Activated CD4-positive, alpha-beta memory T cell treated with anti-CD3 and anti-CD28 coated beads, Interleukin-2, amount 10 ng/mL, durations not matched to agents 7 days and 5 days (primary cell): ENCODE results near the gene SRPK2. TPM values are rescaled to one million over a fixed set of nuclear protein-coding genes. Genes with fewer than 3 reads are reported as not detected.

ENCODE experiments used
- CTCF ChIA-PET: fragments of 350-600 bp; sonication (Branson Sonifier 250); formaldehyde crosslinking; loops from one replicate; lab custom pipeline; 2021; ENCODE audit warnings: antibody characterized with exemption, inconsistent platforms; lab: Charles Lee
- POLR2A ChIA-PET: fragments of 350-600 bp; sonication (Branson Sonifier 250); formaldehyde crosslinking; loops from one replicate; lab custom pipeline; 2021; ENCODE audit warnings: antibody characterized with exemption; lab: Charles Lee
- DNase-seq: peaks from one replicate; pipeline ENCODE4 v3.0.0-alpha.2; 2020
- H3K27ac Mint-ChIP-seq: one replicate; pipeline ENCODE4 v1.8.0; 2021; ENCODE audit warnings: mild to moderate bottlenecking, mixed read lengths
- H3K27me3 Mint-ChIP-seq: one replicate; pipeline ENCODE4 v1.8.0; 2021; ENCODE audit warnings: mixed read lengths
- H3K36me3 Mint-ChIP-seq: one replicate; pipeline ENCODE4 v1.8.0; 2021; ENCODE audit warnings: low read depth, mixed read lengths
- H3K4me1 Mint-ChIP-seq: one replicate; pipeline ENCODE4 v1.8.0; 2021; ENCODE audit warnings: mixed read lengths
- H3K4me3 Mint-ChIP-seq: one replicate; pipeline ENCODE4 v1.8.0; 2021; ENCODE audit warnings: mild to moderate bottlenecking, mixed read lengths
- H3K9me3 Mint-ChIP-seq: one replicate; pipeline ENCODE4 v1.8.0; 2021; ENCODE audit warnings: mixed read lengths
- total RNA-seq, 2 experiments: library from RNA; stranded (reverse); gene quantifications; one replicate each; pipeline ENCODE4 v1.2.3, GENCODE V29; 2021

Gene SRPK2
- total RNA-seq, 2 experiments from 2014 or later, result 42.9 to 45.0 TPM

DNA sequence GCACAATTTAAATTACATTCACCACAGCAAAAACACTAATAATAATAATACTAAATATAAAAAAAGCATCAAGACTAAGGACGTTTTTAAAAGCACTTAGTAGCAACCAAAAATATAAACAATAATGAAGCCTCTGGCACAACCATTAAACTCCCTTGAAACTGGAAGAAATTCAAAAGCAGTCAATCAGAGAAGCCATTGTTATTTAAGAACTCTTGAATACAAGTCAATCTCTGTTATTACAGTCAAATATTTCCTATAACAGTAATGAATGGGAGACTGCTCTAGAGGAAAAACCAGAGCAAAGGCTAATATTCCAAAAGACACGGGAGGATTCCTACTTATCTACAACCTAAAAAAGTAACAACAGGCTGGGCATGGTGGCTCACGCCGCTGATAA is 210.5 kb downstream of the SRPK2 start:
- Mint-ChIP-seq H3K4me1 (no peaks in the 10 kb centered on the region), H3K36me3 (peaks cover 10% of the 10 kb centered on the region), H3K4me3 (no peak overlapping the region), H3K27me3 (no peaks in the 10 kb centered on the region), H3K27ac (no peak overlapping the region), H3K9me3 (no peaks in the 10 kb centered on the region)
- no peak for DNase-seq
- CTCF ChIA-PET, result no interaction called here
- POLR2A ChIA-PET, result no interaction called here

DNA sequence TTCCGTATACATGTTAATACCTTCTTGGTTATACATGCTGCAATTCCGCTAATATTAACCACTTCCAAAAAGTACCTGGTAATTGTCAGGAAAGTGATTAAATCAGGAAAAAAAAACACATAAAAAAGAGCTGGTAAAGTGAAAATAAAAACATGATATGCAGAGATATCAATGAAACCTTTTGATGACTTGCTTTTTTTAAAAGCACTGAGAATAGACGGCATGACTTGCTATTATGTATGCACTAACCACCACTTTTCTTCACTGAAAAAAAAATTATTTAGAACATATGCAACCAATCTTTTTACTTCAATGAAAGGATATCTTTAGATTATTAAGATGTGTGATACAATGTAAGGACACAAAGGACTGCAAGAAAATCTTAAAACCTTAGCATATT is 211.7 kb downstream of the SRPK2 start:
- no peaks in the 10 kb centered on the region for H3K27me3 Mint-ChIP-seq
- ChIA-PET CTCF (no interaction called here), POLR2A (no interaction called here)
- H3K9me3 Mint-ChIP-seq, result no peaks in the 10 kb centered on the region
- H3K27ac Mint-ChIP-seq, result no peak overlapping the region
- no peaks in the 10 kb centered on the region for H3K4me1 Mint-ChIP-seq
- no peak for DNase-seq
- H3K4me3 Mint-ChIP-seq, result no peak overlapping the region
- peaks cover 10% of the 10 kb centered on the region for H3K36me3 Mint-ChIP-seq

DNA sequence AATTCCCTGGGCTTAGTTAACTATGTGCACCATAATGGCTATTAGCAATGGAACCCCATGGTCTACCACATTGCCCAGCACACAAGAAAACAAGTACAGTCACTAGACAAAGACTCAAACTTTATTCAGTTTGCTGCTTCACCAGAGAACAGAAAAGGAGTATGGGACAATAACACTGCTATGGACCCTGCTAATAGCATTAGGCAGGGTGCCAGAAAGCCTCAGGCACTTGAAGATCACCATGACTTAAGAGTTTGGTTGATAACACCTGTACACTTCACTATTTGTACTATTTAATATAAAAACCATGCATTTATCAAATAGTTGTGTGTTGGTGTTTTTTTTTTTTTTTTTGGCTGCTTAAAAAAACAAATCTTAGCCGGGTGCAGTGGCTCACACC is 215.1 kb downstream of the SRPK2 start:
- Mint-ChIP-seq H3K27me3 (no peaks in the 10 kb centered on the region), H3K4me3 (no peak overlapping the region), H3K9me3 (no peaks in the 10 kb centered on the region), H3K36me3 (peaks cover 4% of the 10 kb centered on the region), H3K4me1 (peaks cover 2% of the 10 kb centered on the region), H3K27ac (no peak overlapping the region)
- ChIA-PET CTCF (no interaction called here), POLR2A (no interaction called here)
- no peak for DNase-seq

DNA sequence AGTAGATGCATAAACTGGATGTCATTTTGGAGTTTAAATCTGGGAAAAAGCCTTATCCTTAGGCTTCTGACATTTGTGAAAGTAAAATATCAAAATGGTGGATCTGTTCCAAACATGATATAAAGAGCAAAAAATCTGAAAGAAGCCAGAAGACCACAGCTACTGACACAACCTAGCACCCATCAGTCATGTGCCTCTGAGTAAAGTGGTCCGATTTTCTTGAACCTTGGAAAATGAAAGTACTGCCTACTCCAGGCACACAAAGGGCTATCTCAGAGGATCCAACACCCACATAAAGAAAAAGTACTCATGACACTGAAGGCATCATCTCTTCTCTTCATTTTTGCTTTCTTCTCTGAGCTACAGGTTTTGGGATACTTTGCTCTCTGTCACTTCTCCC is 224.0 kb downstream of the SRPK2 start:
- no peaks in the 10 kb centered on the region for H3K9me3 Mint-ChIP-seq
- H3K27me3 Mint-ChIP-seq, result no peaks in the 10 kb centered on the region
- H3K36me3 Mint-ChIP-seq, result peaks cover 44% of the 10 kb centered on the region
- no peaks in the 10 kb centered on the region for H3K4me1 Mint-ChIP-seq
- DNase-seq, result no peak
- CTCF ChIA-PET, result no interaction called here
- H3K4me3 Mint-ChIP-seq, result no peak overlapping the region
- no peak overlapping the region for H3K27ac Mint-ChIP-seq
- POLR2A ChIA-PET, result interaction anchor here (1.4 kb wide), 1 partner anchor 187 kb away, joined by 4 read pairs; no protein-coding TSS in a partner anchor

DNA sequence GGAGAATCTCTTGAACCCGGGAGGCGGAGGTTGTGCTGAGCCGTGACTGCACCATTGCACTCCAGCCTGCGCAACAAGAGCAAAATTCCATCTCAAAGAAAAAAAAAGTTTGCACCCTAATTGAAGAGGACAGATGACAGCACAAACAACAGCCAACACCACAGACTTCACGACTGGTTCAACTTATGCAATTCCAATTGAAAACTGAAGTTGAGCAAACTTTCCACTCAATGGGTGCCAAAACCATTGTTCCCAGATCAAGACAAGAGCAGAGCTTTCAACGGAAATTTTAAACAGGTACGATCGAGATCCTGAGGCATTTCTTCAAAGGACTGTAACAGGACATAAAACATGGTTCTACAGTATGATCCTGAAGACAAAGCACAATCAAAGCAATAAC is 225.0 kb downstream of the SRPK2 start:
- H3K36me3 Mint-ChIP-seq, result peaks cover 40% of the 10 kb centered on the region
- no peaks in the 10 kb centered on the region for H3K4me1 Mint-ChIP-seq
- H3K9me3 Mint-ChIP-seq, result no peaks in the 10 kb centered on the region
- ChIA-PET POLR2A (no interaction called here), CTCF (no interaction called here)
- no peak for DNase-seq
- no peak overlapping the region for H3K27ac Mint-ChIP-seq
- H3K27me3 Mint-ChIP-seq, result no peaks in the 10 kb centered on the region
- H3K4me3 Mint-ChIP-seq, result no peak overlapping the region

DNA sequence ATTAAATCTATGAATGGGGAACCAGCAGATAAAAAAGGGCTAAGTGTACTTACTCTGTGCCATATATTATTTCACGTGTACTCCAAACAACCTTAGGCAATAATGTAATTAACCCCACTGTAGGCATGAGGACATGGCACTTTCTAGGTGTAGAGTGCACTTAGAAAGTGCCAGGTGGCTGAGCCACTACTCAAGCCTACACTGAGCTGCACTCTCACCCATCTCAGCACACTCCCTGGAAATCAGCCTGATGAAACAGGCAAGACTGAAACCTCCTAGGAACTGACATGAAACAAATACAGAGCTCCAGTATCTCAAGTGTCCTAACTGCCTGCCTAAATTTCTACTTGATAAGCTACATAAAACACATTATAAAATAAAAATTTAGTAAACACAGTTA is 227.4 kb downstream of the SRPK2 start:
- Mint-ChIP-seq H3K36me3 (peaks cover 35% of the 10 kb centered on the region), H3K4me3 (no peak overlapping the region), H3K27ac (no peak overlapping the region), H3K4me1 (no peaks in the 10 kb centered on the region), H3K9me3 (no peaks in the 10 kb centered on the region), H3K27me3 (no peaks in the 10 kb centered on the region)
- POLR2A ChIA-PET, result no interaction called here
- DNase-seq, result no peak
- CTCF ChIA-PET, result no interaction called here

DNA sequence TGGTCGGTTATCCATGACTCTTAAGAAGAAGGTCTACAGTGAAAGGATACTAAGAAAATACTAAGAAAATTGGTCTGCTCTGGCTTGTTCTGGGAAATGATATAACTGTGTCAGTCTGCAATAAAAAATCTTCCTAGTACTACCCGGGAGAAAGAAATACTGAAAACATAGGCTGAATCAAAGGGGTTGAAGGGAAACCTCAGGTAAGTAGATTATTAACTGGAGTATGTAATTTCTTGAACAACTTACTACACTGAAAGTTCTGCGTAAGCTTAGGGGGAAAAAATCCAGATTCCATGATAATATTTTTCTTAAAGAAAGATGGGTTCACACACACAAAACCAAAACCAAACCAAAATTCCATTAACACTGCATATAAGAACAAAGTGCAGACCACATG is 231.4 kb downstream of the SRPK2 start:
- CTCF ChIA-PET, result no interaction called here
- H3K27ac Mint-ChIP-seq, result no peak overlapping the region
- POLR2A ChIA-PET, result no interaction called here
- DNase-seq, result no peak
- H3K36me3 Mint-ChIP-seq, result peaks cover 10% of the 10 kb centered on the region
- H3K27me3 Mint-ChIP-seq, result no peaks in the 10 kb centered on the region
- no peaks in the 10 kb centered on the region for H3K4me1 Mint-ChIP-seq
- H3K9me3 Mint-ChIP-seq, result no peaks in the 10 kb centered on the region
- no peak overlapping the region for H3K4me3 Mint-ChIP-seq

DNA sequence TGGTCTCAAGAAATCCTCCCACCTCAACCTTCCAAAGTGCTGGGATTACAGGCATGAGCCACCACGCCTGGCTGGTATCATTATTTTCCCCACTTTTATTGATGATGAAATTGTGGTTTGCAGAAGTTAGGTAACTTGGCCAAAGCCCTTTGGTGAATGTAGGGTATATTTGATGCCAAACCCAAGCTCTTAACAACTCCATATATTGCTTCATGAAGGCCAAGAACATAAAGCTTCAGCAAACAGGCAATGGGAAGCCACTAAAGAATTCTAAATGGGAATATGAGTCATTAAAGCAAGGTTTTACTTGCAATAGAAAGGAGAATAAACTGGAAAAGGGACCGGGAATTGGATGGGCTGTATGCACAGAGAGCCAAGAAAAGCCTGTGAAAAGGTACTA is 232.0 kb downstream of the SRPK2 start:
- DNase-seq, result no peak
- ChIA-PET POLR2A (no interaction called here), CTCF (interaction anchor here (1.3 kb wide), 1 partner anchor 10 kb away, joined by 3 read pairs; no protein-coding TSS in a partner anchor)
- no peak overlapping the region for H3K4me3 Mint-ChIP-seq
- no peaks in the 10 kb centered on the region for H3K9me3 Mint-ChIP-seq
- no peaks in the 10 kb centered on the region for H3K27me3 Mint-ChIP-seq
- peaks cover 10% of the 10 kb centered on the region for H3K36me3 Mint-ChIP-seq
- no peaks in the 10 kb centered on the region for H3K4me1 Mint-ChIP-seq
- H3K27ac Mint-ChIP-seq, result no peak overlapping the region

DNA sequence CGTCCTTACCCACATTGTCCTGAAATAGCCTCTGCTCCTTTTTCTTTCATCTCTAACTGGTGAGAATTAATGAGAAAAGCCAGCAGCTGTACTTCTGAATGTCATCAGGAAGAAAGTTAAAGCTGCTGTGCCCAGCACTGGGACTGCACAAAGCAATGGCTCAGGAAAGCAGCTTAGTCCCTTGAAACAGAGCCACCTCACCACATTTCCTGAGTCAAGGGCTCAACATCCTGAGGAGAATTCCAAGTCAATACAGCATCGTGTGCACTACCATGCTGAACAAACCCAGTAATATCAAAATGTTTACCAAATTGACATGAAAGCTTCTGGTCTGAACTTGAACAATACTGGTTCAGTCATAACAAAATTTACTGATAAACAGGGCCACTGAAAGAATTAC is 234.6 kb downstream of the SRPK2 start:
- H3K9me3 Mint-ChIP-seq, result no peaks in the 10 kb centered on the region
- peaks cover 13% of the 10 kb centered on the region for H3K36me3 Mint-ChIP-seq
- H3K27me3 Mint-ChIP-seq, result no peaks in the 10 kb centered on the region
- no peak overlapping the region for H3K27ac Mint-ChIP-seq
- DNase-seq, result no peak
- POLR2A ChIA-PET, result interaction anchor here (1.4 kb wide), 1 partner anchor 233 kb away, joined by 3 read pairs; no protein-coding TSS in a partner anchor
- CTCF ChIA-PET, result interaction anchor here (1.1 to 2.0 kb wide), 4 partner anchors 173 to 276 kb away, joined by 3 to 7 read pairs (median 6); no protein-coding TSS in a partner anchor
- H3K4me3 Mint-ChIP-seq, result no peak overlapping the region
- H3K4me1 Mint-ChIP-seq, result peaks cover 17% of the 10 kb centered on the region

DNA sequence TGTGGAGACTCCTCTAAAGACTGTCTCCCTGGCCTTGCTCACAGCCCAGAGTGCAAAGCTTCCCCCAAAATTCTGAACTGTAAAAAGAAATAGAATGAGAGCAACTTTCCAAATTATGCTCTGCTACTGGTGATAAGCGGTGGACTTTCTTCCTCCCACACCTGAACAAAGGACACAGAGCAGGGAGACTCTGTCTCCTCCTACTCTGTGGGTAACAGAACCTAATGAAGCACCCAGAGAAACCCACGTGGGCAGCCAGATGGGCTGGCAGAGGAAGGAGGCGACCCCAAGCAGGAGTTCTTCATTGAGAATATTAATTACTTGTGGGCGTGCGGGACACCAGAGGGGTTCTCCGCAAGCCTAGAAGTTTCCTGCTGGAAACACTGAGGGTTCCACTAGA is 235.2 kb downstream of the SRPK2 start:
- Mint-ChIP-seq H3K27ac (no peak overlapping the region), H3K9me3 (no peaks in the 10 kb centered on the region), H3K36me3 (peaks cover 13% of the 10 kb centered on the region), H3K4me1 (peaks cover 17% of the 10 kb centered on the region), H3K4me3 (no peak overlapping the region), H3K27me3 (no peaks in the 10 kb centered on the region)
- ChIA-PET POLR2A (interaction anchor here (1.4 kb wide), 1 partner anchor 234 kb away, joined by 3 read pairs; no protein-coding TSS in a partner anchor), CTCF (interaction anchor here (0.7 to 2.0 kb wide), 7 partner anchors 88 to 276 kb away, joined by 3 to 7 read pairs (median 4); no protein-coding TSS in a partner anchor)
- DNase-seq, result no peak

DNA sequence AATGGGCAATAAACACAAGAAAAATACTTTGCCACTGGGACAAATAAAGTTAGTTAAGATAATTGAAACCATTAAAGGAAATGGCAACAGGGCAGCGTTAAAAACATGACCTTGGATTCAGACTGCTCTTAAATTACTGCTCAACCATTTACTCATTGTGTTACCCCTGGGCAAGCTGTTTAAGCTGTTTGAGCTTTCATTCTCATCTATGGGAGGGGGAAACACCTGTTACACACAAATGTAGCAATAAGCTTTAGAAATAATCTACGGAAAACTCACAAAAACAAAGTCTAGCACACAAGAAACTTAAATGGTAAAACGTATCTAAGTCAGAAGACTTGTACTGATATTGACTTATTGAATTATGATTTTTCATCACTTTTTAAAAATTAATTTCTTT is 237.6 kb downstream of the SRPK2 start:
- POLR2A ChIA-PET, result no interaction called here
- H3K27ac Mint-ChIP-seq, result no peak overlapping the region
- H3K27me3 Mint-ChIP-seq, result no peaks in the 10 kb centered on the region
- H3K9me3 Mint-ChIP-seq, result no peaks in the 10 kb centered on the region
- no peak overlapping the region for H3K4me3 Mint-ChIP-seq
- DNase-seq, result no peak
- H3K4me1 Mint-ChIP-seq, result peaks cover 17% of the 10 kb centered on the region
- CTCF ChIA-PET, result interaction anchor here (0.9 to 1.0 kb wide), 2 partner anchors 11 to 183 kb away, joined by 3 read pairs; no protein-coding TSS in a partner anchor
- peaks cover 3% of the 10 kb centered on the region for H3K36me3 Mint-ChIP-seq

DNA sequence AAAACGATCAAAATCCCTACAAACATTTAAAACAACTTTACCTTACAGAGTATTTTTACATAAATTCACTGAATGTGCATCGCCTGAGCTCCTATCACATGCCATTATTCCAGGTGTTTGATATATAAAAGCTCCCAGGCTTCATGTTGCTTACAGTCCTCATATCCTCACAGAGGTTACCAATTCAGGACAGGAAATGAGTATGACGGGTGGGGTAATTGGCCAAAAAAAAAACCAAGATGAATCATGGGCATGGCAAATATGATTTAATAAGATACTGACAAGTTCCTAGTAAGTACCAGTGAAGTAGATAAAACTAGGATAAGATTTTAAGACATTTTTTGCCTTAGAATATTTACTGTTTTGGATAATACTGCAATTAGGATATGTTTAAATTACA is 238.9 kb downstream of the SRPK2 start:
- Mint-ChIP-seq H3K9me3 (no peaks in the 10 kb centered on the region), H3K27ac (no peak overlapping the region), H3K27me3 (no peaks in the 10 kb centered on the region), H3K4me1 (peaks cover 17% of the 10 kb centered on the region), H3K4me3 (no peak overlapping the region), H3K36me3 (peaks cover 3% of the 10 kb centered on the region)
- no peak for DNase-seq
- ChIA-PET CTCF (no interaction called here), POLR2A (no interaction called here)

DNA sequence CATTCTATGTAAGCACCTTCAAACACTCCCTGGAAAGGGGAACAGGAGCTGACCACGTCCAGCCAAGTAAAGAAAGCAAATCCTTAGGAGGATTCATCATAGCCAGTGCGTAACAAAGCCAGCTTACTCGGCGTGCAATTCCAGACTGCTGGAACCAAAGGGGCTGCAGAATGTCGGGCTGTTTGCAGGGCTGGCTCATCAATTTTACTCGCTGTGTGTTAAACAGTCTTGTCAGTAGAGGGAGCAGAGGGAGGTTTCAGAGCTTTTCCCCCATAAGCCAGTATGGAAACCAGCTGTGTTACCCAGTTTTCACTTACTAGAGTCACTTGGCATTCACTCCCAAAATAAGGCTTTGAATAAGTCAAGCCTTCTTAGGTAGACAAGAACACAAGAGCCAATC is 247.7 kb downstream of the SRPK2 start:
- POLR2A ChIA-PET, result no interaction called here
- H3K27me3 Mint-ChIP-seq, result no peaks in the 10 kb centered on the region
- no peaks in the 10 kb centered on the region for H3K9me3 Mint-ChIP-seq

DNA sequence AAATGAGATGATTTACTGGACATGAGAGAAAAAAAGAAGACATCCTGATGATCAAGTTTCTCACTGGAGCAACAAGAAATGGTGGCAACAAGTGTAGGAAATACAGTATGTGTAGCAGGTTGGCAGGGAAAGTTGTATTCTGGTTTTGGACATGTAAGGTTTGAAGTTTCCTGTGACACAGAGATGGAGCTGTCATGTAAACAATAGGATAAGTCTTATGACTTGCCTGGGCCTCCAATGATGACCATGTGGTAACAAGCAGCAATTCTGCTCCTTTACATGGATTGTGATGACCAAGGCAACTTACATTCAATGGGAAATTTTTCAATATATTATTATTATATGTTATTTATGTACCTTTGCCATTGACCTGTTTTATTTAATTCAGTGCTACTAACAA is 249.3 kb downstream of the SRPK2 start:
- ChIA-PET CTCF (interaction anchor here (0.9 kb wide), 1 partner anchor 12 kb away, joined by 3 read pairs; no protein-coding TSS in a partner anchor), POLR2A (no interaction called here)
- no peak overlapping the region for H3K4me3 Mint-ChIP-seq
- peaks cover 1% of the 10 kb centered on the region for H3K4me1 Mint-ChIP-seq
- peaks cover 39% of the 10 kb centered on the region for H3K36me3 Mint-ChIP-seq
- no peak for DNase-seq
- no peak overlapping the region for H3K27ac Mint-ChIP-seq
- no peaks in the 10 kb centered on the region for H3K27me3 Mint-ChIP-seq
- no peaks in the 10 kb centered on the region for H3K9me3 Mint-ChIP-seq

More for the DNA sequence above, 247.7 kb downstream of the SRPK2 start:
- Mint-ChIP-seq H3K4me1 (peaks cover 1% of the 10 kb centered on the region), H3K4me3 (no peak overlapping the region), H3K27ac (no peak overlapping the region), H3K36me3 (peaks cover 41% of the 10 kb centered on the region)
- CTCF ChIA-PET, result interaction anchor here (0.8 to 1.2 kb wide), 3 partner anchors 18 to 219 kb away, joined by 3 to 4 read pairs (median 3); no protein-coding TSS in a partner anchor
- DNase-seq, result no peak
